Measurements from ENCODE around the gene ACSS1. TPM values are rescaled to one million over a fixed set of nuclear protein-coding genes. Genes with fewer than 3 reads are reported as not detected.

The ACSS1 gene
- total and polyA plus RNA-seq, 2 of the 8 experiments (the other 6 are each of a cell fraction or from before 2014, with no cell fraction given), result 2.6 to 3.4 TPM

DNA sequence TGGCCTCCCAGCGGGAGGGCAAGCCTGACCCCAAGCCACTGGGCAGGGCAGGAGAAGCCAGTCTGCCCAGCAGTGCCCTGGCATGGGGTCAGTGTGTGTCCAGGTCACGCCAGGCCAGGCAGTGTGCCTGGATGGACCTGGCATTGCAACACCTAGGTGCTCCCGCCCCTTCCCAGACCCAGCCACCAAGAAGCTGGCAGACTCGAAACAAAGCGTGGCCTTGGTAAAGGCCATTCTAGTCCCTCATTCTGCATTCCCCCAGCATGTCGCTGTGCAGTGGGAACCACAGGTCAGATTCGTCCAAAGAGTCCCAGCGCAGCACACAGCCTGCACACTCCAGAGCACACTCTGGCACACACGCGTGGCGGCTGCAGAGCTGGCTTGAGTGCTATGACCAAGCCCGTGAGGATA is 46.1 kb downstream of the ACSS1 start:
- no peak overlapping the region for H3K4me2 ChIP-seq (ENCODE audit: insufficient read depth in 1 of 2, low read depth in 2 of 2, low read length in 2 of 2)
- no peak overlapping the region for H4K5ac ChIP-seq (ENCODE audit: insufficient read length, low read depth, low read length)
- no peak overlapping the region for H2AK5ac ChIP-seq (ENCODE audit: low read depth, low read length)
- H3K27me3 ChIP-seq (replicated peaks in 1 of 4; ENCODE audit: control insufficient read depth in 3 of 4, extremely low read depth in 1 of 4, insufficient read depth in 3 of 4, low read length in 3 of 4), result no peaks in the 10 kb centered on the region
- FAIRE-seq (no peak), DNase-seq (ENCODE audit: low read depth in 1 of 2, low spot score in 2 of 2) (no peak)
- H3K27ac ChIP-seq (ENCODE audit: low read depth, low read length), result no peak overlapping the region
- CTCF ChIA-PET (ENCODE audit: partially characterized antibody), result interaction anchor here (0.9 kb wide), 1 partner anchor 167 kb away, joined by 3 read pairs; no protein-coding TSS in a partner anchor
- no peaks in the 10 kb centered on the region for H3K79me1 ChIP-seq (ENCODE audit: low read depth, low read length)
- no peaks in the 10 kb centered on the region for H3K9me3 ChIP-seq (ENCODE audit: insufficient read depth in 2 of 2, low read depth in 1 of 2, low read length in 1 of 2)
- no peaks in the 10 kb centered on the region; a peak in 1 of 7 replicates for H3K4me1 ChIP-seq (replicated peaks in 1 of 4; ENCODE audit: control insufficient read depth in 3 of 4, insufficient read depth in 4 of 4, low read length in 3 of 4)
- H2BK5ac ChIP-seq (ENCODE audit: low read depth, low read length), result no peak overlapping the region
- H3K79me2 ChIP-seq (ENCODE audit: control insufficient read depth in 1 of 2, insufficient read depth in 2 of 2, low read length in 2 of 2), result no peaks in the 10 kb centered on the region
- no peak overlapping the region; the same call in 1 of the 2 replicates for H2BK15ac ChIP-seq (ENCODE audit: low read length)
- H2BK12ac ChIP-seq (ENCODE audit: low read depth, low read length), result no peak overlapping the region
- H3K23ac ChIP-seq (ENCODE audit: insufficient read length), result no peak overlapping the region
- no peak overlapping the region for H4K91ac ChIP-seq (replicated peaks; ENCODE audit: insufficient read length, low read length)
- H4K20me1 ChIP-seq (replicated peaks in 1 of 2; ENCODE audit: control insufficient read depth in 1 of 2, insufficient read depth in 2 of 2, low read length in 2 of 2), result no peaks in the 10 kb centered on the region
- H3K4ac ChIP-seq (replicated peaks; ENCODE audit: insufficient read length, low read depth, low read length), result no peak overlapping the region
- H4K8ac ChIP-seq (ENCODE audit: extremely low read depth, insufficient read depth, low read length), result no peak overlapping the region
- WGBS, 2 experiments (ENCODE audit: extremely low coverage in 1 of 2, insufficient coverage in 1 of 2, insufficient read length in 1 of 2, insufficient replicate concordance in 2 of 2, low coverage in 1 of 2, low lambda C conversion rate in 2 of 2, missing lambda C conversion rate in 1 of 2), result 95% methylated on average over 12 of the region's 12 CpGs; no CpG with 5 or more reads in 1 of the 2 experiments
- no peak overlapping the region for H3K14ac ChIP-seq (ENCODE audit: insufficient read length)
- no peak overlapping the region for H2BK120ac ChIP-seq (replicated peaks; ENCODE audit: low read depth, low read length)
- POLR2A ChIA-PET (ENCODE audit: partially characterized antibody), result no interaction called here
- H3K4me3 ChIP-seq (ENCODE audit: extremely low read depth in 1 of 4, insufficient read depth in 2 of 4, low read depth in 3 of 4, low read length in 4 of 4), result no peak overlapping the region
- no peaks in the 10 kb centered on the region for H3K23me2 ChIP-seq (ENCODE audit: low read depth, low read length)
- no peak overlapping the region for H3K56ac ChIP-seq (replicated peaks; ENCODE audit: insufficient read length, low read depth, low read length)
- H3K36me3 ChIP-seq (ENCODE audit: control insufficient read depth in 2 of 4, insufficient read depth in 4 of 4, low read length in 3 of 4), result no peaks in the 10 kb centered on the region
- H3K18ac ChIP-seq (ENCODE audit: extremely low read depth, low read length), result no peak overlapping the region
- no peak overlapping the region for H2AFZ ChIP-seq (ENCODE audit: low read length)
- no peak overlapping the region for H3K9ac ChIP-seq (replicated peaks in 1 of 4; ENCODE audit: extremely low read depth in 1 of 4, low read depth in 3 of 4, low read length in 3 of 4)
- no peak overlapping the region for H2BK20ac ChIP-seq (ENCODE audit: low read length)
- TF ChIP-seq SAP30 (IDR thresholded peaks at IDR 0.05; ENCODE audit: insufficient read depth, insufficient replicate concordance, low read length) (no peak), BACH1 (IDR thresholded peaks at IDR 0.05; ENCODE audit: low read length) (no peak), ASH2L (IDR thresholded peaks at IDR 0.05; ENCODE audit: low read length) (no peak), USF2 (IDR thresholded peaks at IDR 0.05; ENCODE audit: low read length) (no peak), SP2 (IDR thresholded peaks at IDR 0.05; ENCODE audit: low read length) (no peak), CBX5 (IDR thresholded peaks at IDR 0.05; ENCODE audit: low read depth, low read length) (no peak), CHD2 (IDR thresholded peaks at IDR 0.05; ENCODE audit: low read length) (no peak), EGR1 (IDR thresholded peaks at IDR 0.05; ENCODE audit: borderline replicate concordance, low read depth, low read length) (no peak), CTCF (IDR thresholded peaks at IDR 0.05; ENCODE audit: control extremely low read depth in 1 of 3, insufficient read depth in 1 of 3, low read depth in 1 of 3, low read length in 3 of 3) (no peak), POLR2AphosphoS5 (IDR thresholded peaks at IDR 0.05; ENCODE audit: low read depth, low read length) (no peak)
- TF ChIP-seq, protein P1, sequence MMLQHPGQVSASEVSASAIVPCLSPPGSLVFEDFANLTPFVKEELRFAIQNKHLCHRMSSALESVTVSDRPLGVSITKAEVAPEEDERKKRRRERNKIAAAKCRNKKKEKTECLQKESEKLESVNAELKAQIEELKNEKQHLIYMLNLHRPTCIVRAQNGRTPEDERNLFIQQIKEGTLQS (IDR thresholded peaks at IDR 0.05; ENCODE audit: insufficient read depth, low read depth, low read length), result no peak
